HEK293 (cell line): ENCODE data around the gene TIMP4.
A peak's percentile ranks its signal among the peaks of the same experiment; 100 is the strongest.

ENCODE experiments used
- CTCF ChIA-PET: fragments of 350-600 bp; formaldehyde crosslinking; extraction: SDS; loops from one replicate; lab custom pipeline; 2021; ENCODE audit warnings: antibody characterized with exemption; lab: Yijun Ruan, JAX
- POLR2A ChIA-PET: fragments of 300-600 bp; formaldehyde crosslinking; extraction: SDS; loops from one replicate; lab custom pipeline; 2020; ENCODE audit warnings: antibody characterized with exemption, inconsistent platforms; lab: Yijun Ruan, JAX
- H3K27ac ChIP-seq: fragments of 200-500 bp; sonication (Bioruptor generic); 2 replicates; pipeline ENCODE4 v1.5.1; 2014; ENCODE audit warnings: low read depth, low read length, control low read depth, inconsistent platforms; ENCODE audit errors: extremely low read depth
- H3K36me3 ChIP-seq, 2 experiments: fragments of 200-500 bp in 1 of 2; sonication (Bioruptor generic) in 1 of 2; 1 replicate in 1 of 2; 2 replicates in 1 of 2; pipeline ENCODE4 v1.5.1; 2014 to 2017; ENCODE audit warnings: inconsistent platforms in 2 of 2, low read length in 2 of 2; ENCODE audit not compliant: control insufficient read depth in 2 of 2, insufficient read depth in 1 of 2
- H3K4me1 ChIP-seq: fragments of 200-500 bp; sonication (Bioruptor generic); 2 replicates; pipeline ENCODE4 v1.5.1; 2014; ENCODE audit warnings: mild to moderate bottlenecking, low read length, inconsistent platforms; ENCODE audit not compliant: control insufficient read depth, insufficient read depth
- H3K4me3 ChIP-seq: 2 replicates; pipeline ENCODE4 v1.5.1; 2011; ENCODE audit warnings: low read depth, mild to moderate bottlenecking, control low read depth, low read length, moderate library complexity
- H3K9me3 ChIP-seq: fragments of 200-500 bp; sonication (Bioruptor generic); 2 replicates; pipeline ENCODE4 v1.5.1; 2014; ENCODE audit warnings: low read depth, low read length, inconsistent platforms; ENCODE audit not compliant: control insufficient read depth, insufficient read depth
- HOXC10 ChIP-seq: sonication (generic); formaldehyde crosslinking; IDR thresholded peaks from 2 replicates; pipeline ENCODE4 v1.8.1; 2023; ENCODE audit warnings: mild to moderate bottlenecking, missing genetic modification reagents
- SP2 ChIP-seq: fragments of 450-650 bp; formaldehyde crosslinking; IDR thresholded peaks from 2 replicates; pipeline ENCODE4 v1.5.1; 2016; ENCODE audit warnings: missing biosample characterization, missing genetic modification characterization
- YY2 ChIP-seq: fragments of 450-650 bp; formaldehyde crosslinking; IDR thresholded peaks from 2 replicates; pipeline ENCODE4 v1.5.1; 2016; ENCODE audit warnings: missing biosample characterization, missing genetic modification characterization
- ZNF10 ChIP-seq: fragments of 450-650 bp; formaldehyde crosslinking; IDR thresholded peaks from 2 replicates; pipeline ENCODE4 v1.5.1; 2017; ENCODE audit warnings: missing biosample characterization, missing genetic modification characterization
- ZNF16 ChIP-seq: fragments of 450-650 bp; formaldehyde crosslinking; IDR thresholded peaks from 2 replicates; pipeline ENCODE4 v1.5.1; 2016; ENCODE audit warnings: low read depth, missing biosample characterization, missing genetic modification characterization
- ZNF175 ChIP-seq: fragments of 450-650 bp; formaldehyde crosslinking; IDR thresholded peaks from 2 replicates; pipeline ENCODE4 v1.5.1; 2016; ENCODE audit warnings: missing biosample characterization, missing genetic modification characterization
- ZNF184 ChIP-seq: fragments of 450-650 bp; IDR thresholded peaks from 2 replicates; pipeline ENCODE4 v1.5.1; 2018; ENCODE audit warnings: missing biosample characterization, mild to moderate bottlenecking, missing genetic modification characterization
- ZNF214 ChIP-seq: fragments of 450-650 bp; formaldehyde crosslinking; IDR thresholded peaks from 2 replicates; pipeline ENCODE4 v1.5.1; 2017; ENCODE audit warnings: missing biosample characterization, mild to moderate bottlenecking, missing genetic modification characterization, borderline replicate concordance
- ZNF23 ChIP-seq: fragments of 450-650 bp; formaldehyde crosslinking; IDR thresholded peaks from 2 replicates; pipeline ENCODE4 v1.5.1; 2016; ENCODE audit warnings: missing biosample characterization, missing genetic modification characterization, borderline replicate concordance
- ZNF24 ChIP-seq: fragments of 450-650 bp; formaldehyde crosslinking; IDR thresholded peaks from 2 replicates; pipeline ENCODE4 v1.5.1; 2016; ENCODE audit warnings: missing biosample characterization, missing genetic modification characterization
- ZNF513 ChIP-seq: fragments of 450-650 bp; IDR thresholded peaks from 2 replicates; pipeline ENCODE4 v1.5.1; 2018; ENCODE audit warnings: missing biosample characterization, missing genetic modification characterization
- ZNF544 ChIP-seq: fragments of 450-650 bp; formaldehyde crosslinking; IDR thresholded peaks from 2 replicates; pipeline ENCODE4 v1.5.0; 2017; ENCODE audit warnings: missing biosample characterization, missing genetic modification characterization
- ZNF600 ChIP-seq: fragments of 450-650 bp; formaldehyde crosslinking; IDR thresholded peaks from 2 replicates; pipeline ENCODE4 v1.5.1; 2016; ENCODE audit warnings: missing biosample characterization, missing genetic modification characterization
- ZNF610 ChIP-seq: fragments of 450-650 bp; formaldehyde crosslinking; IDR thresholded peaks from 2 replicates; pipeline ENCODE4 v1.5.1; 2016; ENCODE audit warnings: missing biosample characterization, missing genetic modification characterization, borderline replicate concordance
- ZNF623 ChIP-seq: fragments of 450-650 bp; formaldehyde crosslinking; IDR thresholded peaks from 2 replicates; pipeline ENCODE4 v1.5.1; 2016; ENCODE audit warnings: missing biosample characterization, missing genetic modification characterization
- ZNF645 ChIP-seq: fragments of 450-650 bp; formaldehyde crosslinking; IDR thresholded peaks from 2 replicates; pipeline ENCODE4; 2016; ENCODE audit warnings: missing biosample characterization, missing genetic modification characterization
- ZNF701 ChIP-seq: fragments of 450-650 bp; formaldehyde crosslinking; IDR thresholded peaks from 2 replicates; pipeline ENCODE4 v1.5.1; 2016; ENCODE audit warnings: missing biosample characterization, missing genetic modification characterization
- ZNF747 ChIP-seq: fragments of 450-650 bp; formaldehyde crosslinking; IDR thresholded peaks from 2 replicates; pipeline ENCODE4 v1.5.1; 2016; ENCODE audit warnings: missing biosample characterization, missing genetic modification characterization
- ZXDB ChIP-seq: fragments of 450-650 bp; formaldehyde crosslinking; IDR thresholded peaks from 2 replicates; pipeline ENCODE4 v1.5.1; 2016; ENCODE audit warnings: missing biosample characterization, missing genetic modification characterization
- TF ChIP-seq, protein P1 (sequence below): fragments of 450-650 bp; formaldehyde crosslinking; IDR thresholded peaks from 2 replicates; pipeline ENCODE4 v1.5.1; 2016; ENCODE audit warnings: missing biosample characterization, missing genetic modification characterization, borderline replicate concordance
- TF ChIP-seq, protein P2 (sequence below): fragments of 450-650 bp; formaldehyde crosslinking; IDR thresholded peaks from 2 replicates; pipeline ENCODE4 v1.5.1; 2016; ENCODE audit warnings: missing biosample characterization, missing genetic modification characterization
- TF ChIP-seq, protein P3 (sequence below): fragments of 450-650 bp; formaldehyde crosslinking; IDR thresholded peaks from 2 replicates; pipeline ENCODE4 v1.5.1; 2016; ENCODE audit warnings: missing biosample characterization, missing genetic modification characterization

Gene TIMP4

GRCh38 chr3:12193485-12194165 lies 34.9 kb upstream of the TIMP4 start (continued):
- TF ChIP-seq, protein P1, sequence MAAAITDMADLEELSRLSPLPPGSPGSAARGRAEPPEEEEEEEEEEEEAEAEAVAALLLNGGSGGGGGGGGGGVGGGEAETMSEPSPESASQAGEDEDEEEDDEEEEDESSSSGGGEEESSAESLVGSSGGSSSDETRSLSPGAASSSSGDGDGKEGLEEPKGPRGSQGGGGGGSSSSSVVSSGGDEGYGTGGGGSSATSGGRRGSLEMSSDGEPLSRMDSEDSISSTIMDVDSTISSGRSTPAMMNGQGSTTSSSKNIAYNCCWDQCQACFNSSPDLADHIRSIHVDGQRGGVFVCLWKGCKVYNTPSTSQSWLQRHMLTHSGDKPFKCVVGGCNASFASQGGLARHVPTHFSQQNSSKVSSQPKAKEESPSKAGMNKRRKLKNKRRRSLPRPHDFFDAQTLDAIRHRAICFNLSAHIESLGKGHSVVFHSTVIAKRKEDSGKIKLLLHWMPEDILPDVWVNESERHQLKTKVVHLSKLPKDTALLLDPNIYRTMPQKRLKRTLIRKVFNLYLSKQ (tag by site-specific recombination) = no peak
- TF ChIP-seq ZNF747 = no peak
- TF ChIP-seq HOXC10 (CRISPR knock-in tag) = no peak
- TF ChIP-seq ZNF175 = no peak
- no peak for TF ChIP-seq ZNF701 (tag by site-specific recombination)
- no peak for TF ChIP-seq ZNF610 (tag by site-specific recombination)
- TF ChIP-seq ZNF544 (tag by site-specific recombination) = no peak
- TF ChIP-seq ZNF623 (tag by site-specific recombination) = no peak
- TF ChIP-seq, protein P2, sequence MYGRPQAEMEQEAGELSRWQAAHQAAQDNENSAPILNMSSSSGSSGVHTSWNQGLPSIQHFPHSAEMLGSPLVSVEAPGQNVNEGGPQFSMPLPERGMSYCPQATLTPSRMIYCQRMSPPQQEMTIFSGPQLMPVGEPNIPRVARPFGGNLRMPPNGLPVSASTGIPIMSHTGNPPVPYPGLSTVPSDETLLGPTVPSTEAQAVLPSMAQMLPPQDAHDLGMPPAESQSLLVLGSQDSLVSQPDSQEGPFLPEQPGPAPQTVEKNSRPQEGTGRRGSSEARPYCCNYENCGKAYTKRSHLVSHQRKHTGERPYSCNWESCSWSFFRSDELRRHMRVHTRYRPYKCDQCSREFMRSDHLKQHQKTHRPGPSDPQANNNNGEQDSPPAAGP (tag by site-specific recombination) = no peak
- no peak for TF ChIP-seq SP2 (tag by site-specific recombination)
- TF ChIP-seq, all 188 proteins: peak for 13

DNA sequence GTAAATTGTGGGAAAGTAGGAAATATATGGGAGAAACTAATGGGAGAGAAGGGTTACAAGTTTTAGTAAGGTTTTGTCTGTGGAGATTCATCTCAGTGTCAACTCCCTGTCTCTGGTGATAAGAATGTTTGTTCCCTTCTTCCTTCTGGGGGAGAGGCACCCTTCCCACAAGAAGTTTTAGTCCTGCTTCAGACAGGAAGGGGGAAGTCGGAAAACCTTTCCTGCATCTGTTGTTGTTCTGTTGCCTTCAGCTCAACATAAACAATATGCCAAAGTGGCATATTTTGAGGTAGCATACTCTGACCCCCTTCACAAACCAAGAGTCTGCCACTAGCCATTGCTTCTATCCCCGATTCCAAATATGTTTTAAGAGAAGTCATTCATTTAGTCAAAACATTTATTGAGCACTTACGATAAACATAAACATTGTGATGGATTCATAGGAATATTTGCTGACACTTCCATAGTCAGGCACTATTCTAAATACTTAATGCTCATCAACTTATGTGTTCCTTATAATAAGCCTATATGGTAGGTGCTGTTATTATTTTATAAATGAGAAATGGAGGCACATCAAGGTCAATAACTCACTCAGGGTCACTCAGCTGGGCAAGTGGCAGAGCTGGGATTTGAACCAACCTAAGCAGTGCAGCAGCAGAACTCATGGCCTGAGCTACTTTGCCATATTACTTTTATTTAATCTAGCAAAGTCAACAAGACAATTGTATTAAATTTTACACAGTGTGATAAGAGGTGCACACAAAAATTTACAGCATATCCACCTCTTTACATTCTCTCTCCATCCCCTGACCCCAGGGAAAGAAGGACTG lies 34.2 kb upstream of the TIMP4 start:
- Histone ChIP-seq H3K36me3 (no peaks in the 10 kb centered on the region), H3K4me1 (peaks cover 10% of the 10 kb centered on the region), H3K27ac (no peak overlapping the region), H3K9me3 (no peaks in the 10 kb centered on the region), H3K4me3 (no peak overlapping the region)
- ChIA-PET CTCF (interaction anchor here (0.7 kb wide), 1 partner anchor 110 kb away, joined by 3 read pairs; no protein-coding TSS in a partner anchor), POLR2A (no interaction called here)
- TF ChIP-seq ZNF184 (no peak), ZXDB (tag by site-specific recombination) (0 out of 2 replicates have a peak, but pooled peaks have one; percentile 21), ZNF600 (tag by site-specific recombination) (0 out of 2 replicates have a peak, but pooled peaks have one; percentile 9), YY2 (tag by site-specific recombination) (no peak), ZNF23 (tag by site-specific recombination) (no peak), ZNF24 (tag by site-specific recombination) (no peak), ZNF10 (tag by site-specific recombination) (no peak)
- TF ChIP-seq, protein P3, sequence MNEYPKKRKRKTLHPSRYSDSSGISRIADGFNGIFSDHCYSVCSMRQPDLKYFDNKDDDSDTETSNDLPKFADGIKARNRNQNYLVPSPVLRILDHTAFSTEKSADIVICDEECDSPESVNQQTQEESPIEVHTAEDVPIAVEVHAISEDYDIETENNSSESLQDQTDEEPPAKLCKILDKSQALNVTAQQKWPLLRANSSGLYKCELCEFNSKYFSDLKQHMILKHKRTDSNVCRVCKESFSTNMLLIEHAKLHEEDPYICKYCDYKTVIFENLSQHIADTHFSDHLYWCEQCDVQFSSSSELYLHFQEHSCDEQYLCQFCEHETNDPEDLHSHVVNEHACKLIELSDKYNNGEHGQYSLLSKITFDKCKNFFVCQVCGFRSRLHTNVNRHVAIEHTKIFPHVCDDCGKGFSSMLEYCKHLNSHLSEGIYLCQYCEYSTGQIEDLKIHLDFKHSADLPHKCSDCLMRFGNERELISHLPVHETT = no peak

GRCh38 chr3:12192173-12192572 lies 33.5 kb upstream of the TIMP4 start:
- Histone ChIP-seq H3K4me1 (peaks cover 12% of the 10 kb centered on the region), H3K9me3 (no peaks in the 10 kb centered on the region), H3K27ac (no peak overlapping the region), H3K4me3 (no peak overlapping the region), H3K36me3 (no peaks in the 10 kb centered on the region)
- CTCF ChIA-PET = no interaction called here
- TF ChIP-seq ZNF16 = no peak
- TF ChIP-seq ZNF600 (tag by site-specific recombination) = no peak
- no peak for TF ChIP-seq ZNF513
- no peak for TF ChIP-seq ZNF214 (tag by site-specific recombination)
- no peak for TF ChIP-seq ZNF645
- POLR2A ChIA-PET = no interaction called here
